ENCODE data around the gene OR10A2.
"Not testable (repeated sequence)": the region's sequence is repeated elsewhere in the genome, so short reads cannot be mapped to it uniquely, and the experiment has no call there.

OR10A2 gene, protein sequence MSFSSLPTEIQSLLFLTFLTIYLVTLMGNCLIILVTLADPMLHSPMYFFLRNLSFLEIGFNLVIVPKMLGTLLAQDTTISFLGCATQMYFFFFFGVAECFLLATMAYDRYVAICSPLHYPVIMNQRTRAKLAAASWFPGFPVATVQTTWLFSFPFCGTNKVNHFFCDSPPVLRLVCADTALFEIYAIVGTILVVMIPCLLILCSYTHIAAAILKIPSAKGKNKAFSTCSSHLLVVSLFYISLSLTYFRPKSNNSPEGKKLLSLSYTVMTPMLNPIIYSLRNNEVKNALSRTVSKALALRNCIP

DNA sequence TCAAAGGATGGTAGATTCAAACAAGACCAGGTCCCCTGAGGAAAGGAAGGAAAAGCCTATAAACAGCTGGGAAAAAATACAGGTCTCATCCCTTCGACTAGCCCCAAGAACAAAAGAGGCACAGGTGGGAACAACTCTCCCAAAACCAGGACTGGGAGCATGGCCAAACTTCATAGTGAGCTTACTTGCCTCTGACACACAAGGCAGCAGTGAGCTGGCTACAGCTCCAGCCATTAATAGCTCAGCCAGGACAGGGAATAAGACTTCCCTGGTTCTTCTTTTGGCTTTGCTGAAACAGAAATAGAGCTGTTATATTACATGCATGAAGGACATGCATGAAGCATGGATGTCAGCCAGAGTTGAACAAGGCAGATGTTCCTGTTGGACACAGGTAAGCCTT is at the start of gene OR10A2:
Gene OR10A2 (plus strand): TSS at position 97 of the 400 bp plus-strand sequence. CDS start 6,698 bp downstream, outside the sequence.
- DNase-seq (ENCODE audit: low spot score): no peak

DNA sequence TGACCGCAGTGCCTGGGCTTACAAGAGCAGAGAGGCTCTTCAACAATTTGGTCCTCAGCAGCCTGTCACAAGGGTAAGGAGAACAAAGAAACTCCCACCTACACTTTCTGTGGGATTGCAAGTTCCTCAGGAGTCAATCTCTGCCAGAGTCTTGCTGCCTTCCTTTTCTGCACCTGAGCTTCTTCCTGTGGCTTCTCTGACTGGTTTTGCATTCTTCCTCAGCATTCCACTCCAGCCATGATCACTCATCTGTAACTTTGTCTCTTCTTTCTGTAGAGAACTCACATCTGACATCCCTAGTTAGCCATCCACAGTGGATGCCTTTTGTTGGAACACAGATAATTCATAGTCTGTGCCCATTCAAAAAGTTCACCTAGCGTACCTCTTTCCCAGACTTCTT is 49.2 kb upstream of the OR10A2 start:
- no peak for DNase-seq (ENCODE audit: low spot score)

DNA sequence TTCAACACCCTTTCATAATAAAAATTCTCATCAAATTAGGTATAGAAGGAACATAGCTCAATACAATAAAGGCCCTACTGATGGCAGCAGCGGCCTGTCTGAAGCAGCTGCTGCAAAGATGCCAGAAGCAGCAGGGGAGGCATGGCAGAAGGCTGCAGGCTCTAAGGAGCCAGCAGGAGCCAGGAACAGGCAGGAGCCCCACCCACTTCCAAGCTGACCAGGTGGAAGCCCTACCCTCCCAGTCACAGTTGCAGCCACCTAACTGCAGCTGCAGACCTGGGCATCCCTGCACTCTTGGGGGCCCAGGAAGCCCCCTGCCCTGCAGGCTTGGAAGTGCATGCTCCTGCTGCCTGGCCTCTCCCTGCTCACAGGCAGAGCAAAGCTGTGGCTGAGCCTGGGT is 45.2 kb upstream of the OR10A2 start:
- DNase-seq (ENCODE audit: low spot score): no peak

DNA sequence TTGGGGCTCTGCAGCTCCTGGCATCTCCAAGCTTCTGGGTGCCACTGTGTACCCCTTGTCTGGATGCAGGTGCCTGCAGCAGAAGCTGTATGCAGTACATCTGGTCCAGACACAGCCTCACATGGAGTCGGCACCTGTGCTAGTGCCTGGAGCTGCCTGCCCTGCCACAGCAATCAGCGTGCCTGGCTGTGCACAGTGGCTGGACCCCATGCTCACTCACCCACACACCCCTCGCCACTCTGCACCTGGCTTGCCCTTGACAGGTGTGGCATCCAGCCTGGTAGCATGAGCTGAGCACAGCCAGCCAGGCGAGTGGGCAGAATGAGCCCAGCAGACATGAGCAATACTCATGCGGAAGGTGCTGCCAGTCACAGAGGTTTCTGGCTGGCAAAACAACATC is 43.9 kb upstream of the OR10A2 start:
- DNase-seq (ENCODE audit: low spot score): no peak

DNA sequence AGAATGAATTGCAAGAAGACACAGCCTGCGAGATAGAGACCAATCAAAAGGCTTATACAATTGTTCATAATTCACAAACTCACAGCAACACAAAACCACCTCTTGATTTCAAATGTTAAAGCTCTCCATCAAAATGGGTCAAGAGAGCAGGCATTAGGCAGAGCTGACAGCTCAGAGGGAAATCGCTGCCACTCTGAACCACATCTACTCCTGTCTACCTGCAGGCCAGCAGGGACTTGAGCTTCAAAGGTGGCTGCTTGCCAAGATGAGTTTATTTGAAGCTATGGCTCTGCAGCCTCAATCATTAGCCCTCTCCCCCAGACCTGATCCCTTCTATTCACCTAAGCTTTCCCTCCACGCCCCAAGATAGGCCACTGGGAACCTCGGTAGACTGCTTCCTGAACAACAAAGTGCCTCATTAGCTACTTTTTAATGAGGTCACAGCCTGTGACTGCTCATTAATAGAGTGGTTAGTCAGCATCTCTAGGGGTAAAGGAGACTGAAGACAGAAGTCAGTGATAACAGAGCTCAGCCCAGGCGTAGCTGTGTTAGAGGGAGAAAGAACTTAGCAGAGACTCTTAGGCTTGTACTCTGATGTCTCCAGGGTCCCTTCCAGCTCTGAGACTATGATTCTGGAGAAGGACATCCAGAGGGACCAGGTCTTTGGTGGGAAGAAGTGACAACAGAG is 38.6 kb upstream of the OR10A2 start:
- no peak for DNase-seq (ENCODE audit: low spot score)

DNA sequence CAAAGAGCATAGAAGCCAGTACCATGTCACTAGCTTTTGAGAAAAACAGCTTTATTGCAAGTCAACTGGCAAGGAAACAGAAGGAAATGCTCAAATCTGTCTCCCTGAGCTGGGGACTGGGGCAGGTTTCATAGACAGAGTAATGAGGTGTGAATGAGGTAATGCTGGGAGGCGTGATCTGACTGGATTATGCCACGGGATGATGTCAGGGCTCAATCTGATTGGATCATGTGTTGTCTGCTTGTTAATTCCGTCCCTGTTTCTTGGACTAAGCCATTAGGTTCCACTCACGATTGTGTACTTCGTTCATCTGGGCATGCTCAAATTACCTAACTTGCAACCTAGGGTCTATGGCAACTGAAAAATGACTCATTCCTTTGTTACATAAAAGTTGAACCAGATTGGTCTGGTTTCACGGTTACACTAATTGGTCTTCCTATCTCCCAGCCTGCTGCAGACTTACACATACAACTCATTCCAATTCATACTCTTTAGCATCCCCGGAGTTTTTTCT is 37.6 kb upstream of the OR10A2 start:
- DNase-seq (ENCODE audit: low spot score): no peak

DNA sequence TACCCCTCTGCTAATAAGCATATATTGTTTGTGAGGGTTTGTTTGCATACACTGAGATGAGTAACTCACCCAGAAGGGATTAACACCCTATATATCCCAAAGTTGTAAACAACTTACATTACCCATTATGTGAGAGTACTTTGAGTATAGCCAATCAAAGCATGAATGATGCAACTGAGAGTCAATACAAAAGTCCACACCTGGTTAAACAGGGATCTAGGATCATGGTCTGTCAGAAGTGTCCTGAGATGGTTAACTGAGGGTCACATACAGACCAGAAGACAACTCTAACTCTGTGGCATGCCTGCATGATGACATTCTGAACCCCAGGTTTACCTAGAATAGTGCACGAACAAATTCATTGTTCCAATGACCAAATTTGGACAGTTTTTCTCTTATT is 34.8 kb upstream of the OR10A2 start:
- DNase-seq (ENCODE audit: low spot score): no peak

DNA sequence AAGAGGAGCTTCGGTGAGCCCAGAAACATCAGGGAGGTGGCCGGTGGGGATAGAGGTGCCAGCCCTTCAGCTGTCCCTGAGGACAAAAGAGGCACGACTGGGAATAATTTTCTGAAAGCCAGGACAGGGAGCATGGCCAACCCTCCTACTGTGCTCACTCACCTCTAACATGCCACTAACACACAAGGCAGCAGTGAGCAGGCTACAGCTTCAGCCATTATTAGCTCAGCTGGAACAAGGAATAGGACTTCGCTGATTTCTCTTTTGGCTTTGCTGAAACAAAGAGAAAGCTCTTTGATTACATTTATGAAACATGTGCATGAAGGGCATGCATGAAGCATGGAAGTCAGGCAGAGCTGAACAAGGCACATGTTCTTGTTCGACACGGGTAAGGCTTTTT is 29.5 kb upstream of the OR10A2 start:
- DNase-seq (ENCODE audit: low spot score): no peak

DNA sequence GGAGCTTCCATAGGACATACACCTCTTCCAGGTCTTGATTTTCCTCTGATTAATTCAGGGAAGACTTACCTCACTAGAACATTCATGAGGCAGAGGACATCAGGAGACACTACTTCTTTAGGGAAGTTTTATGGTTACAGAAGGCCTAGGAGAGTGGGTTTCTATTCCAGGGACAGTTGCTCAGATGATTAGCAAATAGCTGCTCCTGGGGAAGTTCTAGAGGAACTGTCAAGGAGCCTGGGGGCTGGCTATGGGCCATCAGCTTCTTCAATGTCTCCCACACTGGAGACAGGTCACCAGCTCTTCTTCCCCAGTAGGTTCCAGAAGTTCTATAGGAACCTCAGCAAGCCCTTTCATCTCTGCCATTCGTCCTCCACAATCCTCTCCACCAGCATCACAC is 28.8 kb upstream of the OR10A2 start:
- DNase-seq (ENCODE audit: low spot score): no peak

DNA sequence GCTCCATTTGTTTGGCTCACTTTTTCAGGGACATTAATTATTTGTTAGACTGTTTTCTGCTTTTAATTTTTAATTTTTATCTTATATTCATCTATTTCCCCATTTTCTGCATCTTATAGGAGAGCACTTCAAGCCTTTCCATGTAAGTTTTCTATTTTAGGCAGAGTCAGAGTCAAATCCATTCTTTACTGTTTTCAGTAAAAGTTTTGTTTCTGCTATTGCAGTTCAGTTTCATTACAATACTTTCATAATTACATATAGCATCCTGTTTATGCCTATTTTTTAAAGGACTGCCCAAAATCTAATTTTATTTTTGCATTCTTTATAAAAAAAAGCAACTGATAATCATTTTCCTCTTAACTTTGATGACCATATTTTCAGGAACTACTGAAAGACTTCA is 21.2 kb upstream of the OR10A2 start:
- DNase-seq (ENCODE audit: low spot score): no peak

DNA sequence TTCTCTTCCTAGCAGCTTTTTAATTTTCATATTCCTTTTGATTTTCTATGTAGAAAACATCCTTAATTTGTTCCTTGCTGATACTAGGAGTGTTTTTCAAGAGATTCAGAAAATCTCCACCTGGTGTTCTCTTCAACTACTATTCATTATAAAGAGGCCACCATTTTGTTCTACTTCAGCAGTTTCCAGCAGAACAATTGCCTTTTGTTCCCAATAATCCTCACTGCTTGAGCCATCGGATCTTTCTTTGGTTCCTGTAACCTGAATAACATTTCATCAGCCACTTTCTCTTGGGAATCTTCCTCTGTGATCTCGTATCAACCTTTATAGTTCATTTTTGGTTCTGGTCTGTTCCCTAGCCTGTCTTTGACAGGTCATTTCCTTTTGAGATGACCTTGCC is 19.2 kb upstream of the OR10A2 start:
- no peak for DNase-seq (ENCODE audit: low spot score)

DNA sequence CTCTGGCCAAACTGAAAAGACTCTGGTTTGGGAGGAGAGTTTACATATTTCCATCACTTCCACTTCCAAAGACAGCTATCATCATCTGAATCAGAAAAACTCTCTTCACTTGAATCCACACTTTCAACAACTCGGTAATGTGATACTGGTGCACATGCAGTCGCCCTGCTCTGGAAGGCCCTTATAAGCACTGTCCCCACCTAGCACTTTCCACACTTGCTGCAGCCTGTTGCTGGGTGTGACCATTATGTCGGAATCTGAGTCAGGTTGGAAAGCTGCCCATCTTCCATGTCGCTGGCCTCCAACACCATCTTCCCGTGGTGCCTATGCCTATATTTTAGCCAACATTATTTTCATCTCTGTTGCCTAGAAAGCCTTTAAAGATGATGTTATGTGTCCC is 18.5 kb upstream of the OR10A2 start:
- no peak for DNase-seq (ENCODE audit: low spot score)

DNA sequence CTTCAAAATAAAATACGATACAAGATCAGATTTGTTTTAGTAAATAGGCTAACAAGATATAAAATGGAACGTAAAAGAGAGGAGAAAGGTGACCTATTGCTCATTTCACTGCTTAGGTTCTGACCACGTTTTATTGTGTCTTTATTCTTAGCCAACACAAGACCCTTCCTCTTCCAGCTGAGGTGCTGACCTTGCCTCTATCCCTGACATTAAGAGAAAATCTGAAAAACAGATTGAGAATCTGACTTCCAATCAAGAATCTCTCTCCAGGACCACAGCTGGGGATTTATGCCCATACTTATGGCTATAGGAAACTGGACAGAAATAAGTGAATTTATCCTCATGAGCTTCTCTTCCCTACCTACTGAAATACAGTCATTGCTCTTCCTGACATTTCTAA is 17.5 kb upstream of the OR10A2 start, which contains the start of gene OR10A5:
Gene OR10A5 (plus strand): TSS at position 301 of the 400 bp plus-strand sequence. CDS start 0 bp downstream, at position 301.
- DNase-seq (ENCODE audit: low spot score): no peak

DNA sequence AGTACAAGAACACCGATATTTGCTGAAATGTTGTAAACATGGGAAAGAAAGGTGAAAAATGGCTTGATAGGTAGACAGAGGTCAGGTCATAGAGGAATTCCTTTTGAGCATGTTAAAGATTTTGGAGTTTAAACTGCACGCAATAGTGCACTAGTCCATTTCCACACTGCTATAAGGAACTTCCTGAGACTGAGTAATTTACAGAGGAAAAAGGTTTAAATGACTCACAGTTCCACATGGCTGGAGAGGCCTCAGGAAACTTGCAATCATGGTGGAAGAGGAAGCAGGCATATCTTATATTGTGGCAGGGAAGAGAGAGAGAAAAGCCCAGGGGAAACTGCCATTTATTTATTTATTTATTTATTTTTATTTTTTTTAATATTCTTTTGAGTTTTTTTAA is 12.3 kb upstream of the OR10A2 start:
- no peak for DNase-seq (ENCODE audit: low spot score)

DNA sequence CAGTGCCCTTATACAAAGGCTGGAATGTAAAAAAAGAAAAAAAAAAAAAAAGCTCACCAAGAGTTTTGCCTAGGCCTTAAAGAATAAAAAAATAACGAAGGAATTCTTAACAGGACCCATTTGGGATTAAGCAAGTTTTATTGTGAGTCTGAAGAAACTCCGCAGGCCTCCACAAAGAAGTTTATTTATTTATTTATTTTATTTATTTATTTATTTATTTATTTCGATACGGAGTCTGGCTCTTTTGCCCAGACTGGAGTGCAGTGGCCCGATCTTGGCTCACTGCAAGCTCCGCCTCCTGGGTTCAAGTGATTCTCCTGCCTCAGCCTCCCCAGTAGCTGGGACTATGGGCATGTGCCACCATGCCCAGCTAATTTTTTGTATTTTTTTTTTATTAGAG is 8.1 kb upstream of the OR10A2 start:
- DNase-seq (ENCODE audit: low spot score): not testable (repeated sequence)

DNA sequence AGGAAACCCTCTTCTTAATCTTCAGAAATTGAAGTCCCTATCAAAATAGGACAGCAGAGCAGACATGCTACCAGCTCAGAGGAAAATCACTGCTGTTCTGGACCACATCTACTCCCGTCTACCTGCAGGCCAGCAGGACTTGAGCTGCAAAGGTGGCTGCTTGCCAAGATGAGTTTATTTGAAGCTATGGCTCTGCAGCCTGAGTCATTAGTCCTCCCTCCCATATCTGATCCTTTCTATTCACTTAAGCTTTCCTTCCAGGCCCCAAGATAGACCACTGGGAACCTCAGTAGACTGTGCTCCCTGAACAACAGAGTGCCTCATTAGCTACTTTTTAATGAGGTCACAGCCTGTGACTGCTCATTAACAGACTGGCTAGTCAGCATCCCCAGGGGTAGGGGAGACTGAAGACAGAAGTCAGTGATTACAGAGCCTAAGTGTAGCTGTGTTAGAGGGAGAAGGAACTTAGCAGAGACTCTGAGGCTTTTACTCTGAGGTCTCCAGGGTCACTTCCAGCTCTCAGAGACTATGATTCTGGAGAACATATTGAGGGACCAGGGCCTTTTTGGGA is 6.8 kb upstream of the OR10A2 start:
- no peak for DNase-seq (ENCODE audit: low spot score)

DNA sequence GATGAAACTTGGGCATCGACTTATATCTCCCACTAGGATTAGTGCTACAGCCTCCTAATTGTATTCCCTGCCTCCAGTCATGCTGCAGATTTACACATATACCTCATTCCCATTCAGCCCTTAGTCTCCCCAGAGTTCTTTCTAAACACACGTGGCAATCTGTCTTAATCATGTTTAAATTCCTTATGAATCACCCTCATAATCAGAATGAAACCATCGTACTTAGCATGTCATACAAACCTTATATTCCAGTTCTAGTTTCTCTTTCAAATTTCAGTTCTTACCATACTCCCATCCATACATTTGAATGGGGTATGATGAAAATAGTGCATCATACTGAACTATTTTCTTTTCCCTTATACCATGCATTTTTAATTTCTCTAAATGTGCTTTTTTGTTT is 6.0 kb upstream of the OR10A2 start:
- no peak for DNase-seq (ENCODE audit: low spot score)

DNA sequence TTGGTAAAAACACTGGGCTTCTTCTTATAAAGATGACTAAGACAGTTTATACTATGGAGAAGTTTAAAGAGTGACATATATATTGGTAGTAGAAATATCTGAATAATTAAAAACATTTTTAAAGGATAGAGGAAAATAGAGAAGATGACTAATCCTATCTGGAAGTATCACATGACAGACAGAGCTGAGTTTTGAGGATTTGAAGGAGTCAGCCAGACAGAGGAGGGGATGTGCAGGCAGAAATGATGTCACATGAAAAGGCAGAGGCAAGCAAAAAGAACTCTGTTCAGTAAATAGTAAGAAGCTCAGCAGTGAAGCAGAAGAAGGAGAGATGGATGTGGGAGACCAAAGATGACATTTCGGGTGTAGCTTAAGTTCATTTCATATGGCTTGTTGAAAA is 1.6 kb downstream of the OR10A2 start:
- no peak for DNase-seq (ENCODE audit: low spot score)

DNA sequence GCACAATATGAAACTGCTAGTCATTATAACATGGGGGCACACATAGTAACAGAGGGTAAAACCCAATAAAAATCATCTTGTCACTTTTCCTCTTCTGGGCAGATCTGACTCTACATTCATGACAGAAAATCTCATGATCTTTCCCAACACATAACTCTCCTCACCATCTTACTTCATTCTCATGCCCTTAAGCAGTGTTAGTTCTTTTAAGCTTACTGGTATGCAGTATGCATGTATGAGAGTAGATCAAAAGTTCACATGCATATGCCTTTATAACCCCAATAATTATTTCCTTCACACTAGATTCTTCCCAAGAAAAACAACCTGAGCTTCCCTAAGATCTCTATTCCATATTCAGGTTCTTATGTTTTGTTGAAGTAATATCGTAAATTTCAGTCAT is 8.4 kb downstream of the OR10A2 start:
- no peak for DNase-seq (ENCODE audit: low spot score)

DNA sequence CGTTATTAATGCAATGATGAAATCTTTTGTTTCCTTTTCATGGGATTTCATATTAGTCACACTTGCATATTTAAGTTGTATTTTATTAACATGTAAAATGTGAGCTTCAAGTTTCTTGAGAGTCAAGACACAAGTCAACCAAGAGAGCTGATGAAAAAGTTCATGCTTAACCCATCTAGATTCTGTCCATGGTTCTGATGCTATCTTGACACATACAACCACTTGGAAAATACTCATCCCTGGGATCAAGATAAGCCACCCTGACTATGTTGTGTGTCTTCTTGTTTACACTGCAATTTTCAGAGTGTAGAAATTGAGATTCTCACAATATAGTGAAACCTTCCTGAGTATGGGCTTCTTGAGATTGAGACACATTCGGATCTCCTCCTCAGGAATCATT is 12.9 kb downstream of the OR10A2 start:
- DNase-seq (ENCODE audit: low spot score): no peak

DNA sequence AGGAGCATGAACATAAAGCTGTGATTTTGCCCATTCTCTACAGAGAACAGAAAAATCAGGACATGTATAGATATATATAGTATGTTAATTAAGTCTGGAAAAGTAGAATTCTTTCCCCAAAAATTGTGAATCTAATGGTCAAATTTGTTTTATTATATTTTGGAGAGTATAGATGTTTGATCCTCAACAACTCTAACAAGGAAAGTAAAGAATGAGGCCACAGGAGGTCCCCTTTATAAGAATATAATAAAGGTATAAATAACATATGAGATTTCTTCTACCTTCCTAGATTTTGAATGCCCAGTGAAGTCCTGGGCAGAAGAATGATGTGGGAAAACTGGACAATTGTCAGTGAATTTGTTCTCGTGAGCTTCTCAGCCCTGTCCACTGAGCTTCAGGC is 13.5 kb downstream of the OR10A2 start, which contains the start of gene OR10A4:
Gene OR10A4 (plus strand): TSS at position 301 of the 400 bp plus-strand sequence. CDS start 23 bp downstream, at position 324.
- no peak for DNase-seq (ENCODE audit: low spot score)

DNA sequence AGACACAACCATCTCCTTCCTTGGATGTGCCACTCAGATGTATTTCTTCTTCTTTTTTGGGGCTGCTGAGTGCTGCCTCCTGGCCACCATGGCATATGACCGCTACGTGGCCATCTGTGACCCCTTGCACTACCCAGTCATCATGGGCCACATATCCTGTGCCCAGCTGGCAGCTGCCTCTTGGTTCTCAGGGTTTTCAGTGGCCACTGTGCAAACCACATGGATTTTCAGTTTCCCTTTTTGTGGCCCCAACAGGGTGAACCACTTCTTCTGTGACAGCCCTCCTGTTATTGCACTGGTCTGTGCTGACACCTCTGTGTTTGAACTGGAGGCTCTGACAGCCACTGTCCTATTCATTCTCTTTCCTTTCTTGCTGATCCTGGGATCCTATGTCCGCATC is 14.1 kb downstream of the OR10A2 start:
- no peak for DNase-seq (ENCODE audit: low spot score)

DNA sequence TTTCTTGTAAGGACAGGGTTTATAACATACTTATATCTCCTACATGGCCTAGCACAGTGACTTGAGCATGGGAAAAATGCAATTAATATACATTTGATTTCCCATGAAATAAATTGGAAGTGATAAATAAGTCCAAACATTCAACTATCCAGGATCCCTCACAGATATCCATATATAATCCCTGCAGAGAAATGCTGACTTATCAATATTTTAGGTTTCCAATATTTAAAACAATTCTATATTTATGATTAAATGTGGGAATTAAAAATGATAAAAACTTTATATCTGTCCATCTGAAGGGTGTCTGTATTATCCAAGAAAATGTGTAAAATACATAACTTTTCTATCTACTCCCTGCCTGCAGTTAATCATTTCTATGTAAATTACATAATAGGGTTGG is 19.9 kb downstream of the OR10A2 start:
- no peak for DNase-seq (ENCODE audit: low spot score)

All from globus pallidus (tissue), 1 donor.